HFFc6 (cell line): ENCODE data around the gene IMMP2L. TPM values are rescaled to one million over a fixed set of nuclear protein-coding genes. Genes with fewer than 3 reads are reported as not detected.
"Not testable (repeated sequence)": the region's sequence is repeated elsewhere in the genome, so short reads cannot be mapped to it uniquely, and the experiment has no call there.

Experiments
- DNase-seq: peaks from one replicate; pipeline ENCODE4 v3.0.0-alpha.2; 2018
- H3K27ac Mint-ChIP-seq: 2 replicates; pipeline ENCODE4 v1.8.0; 2020; ENCODE audit warnings: mild to moderate bottlenecking, mixed read lengths
- H3K27me3 Mint-ChIP-seq: 2 replicates; pipeline ENCODE4 v1.8.0; 2021; ENCODE audit warnings: mild to moderate bottlenecking, moderate library complexity, mixed read lengths; ENCODE audit not compliant: insufficient read depth
- H3K36me3 Mint-ChIP-seq: 2 replicates; pipeline ENCODE4 v1.8.0; 2021; ENCODE audit warnings: low read depth, mixed read lengths
- H3K4me1 Mint-ChIP-seq: 2 replicates; pipeline ENCODE4 v1.8.0; 2020; ENCODE audit warnings: low read depth, mixed read lengths
- H3K4me3 Mint-ChIP-seq: 2 replicates; pipeline ENCODE4 v1.8.0; 2020; ENCODE audit warnings: mild to moderate bottlenecking, moderate library complexity, mixed read lengths
- H3K9me3 Mint-ChIP-seq: 2 replicates; pipeline ENCODE4 v1.8.0; 2020; ENCODE audit warnings: mild to moderate bottlenecking, mixed read lengths
- total RNA-seq, 6 experiments: library from RNA; stranded (reverse); fragmentation: NEBNext Ultra II Directional; extraction: Animal tissue kit (Norgen Biotek cat#: 25700); gene quantifications; 2 replicates in 1 of 6; 3 replicates in 5 of 6; pipeline ENCODE4 v1.2.3, GENCODE V29; 2021
- TF ChIP-seq, protein P1 (sequence below): fragments of 200-600 bp; sonication (generic); IDR thresholded peaks from 2 replicates; pipeline ENCODE4 v1.5.0; 2021; ENCODE audit warnings: antibody characterized with exemption, mild to moderate bottlenecking

The IMMP2L gene
- total RNA-seq, 6 experiments from 2014 or later, result 7.2 to 13.6 (median 10.1) TPM

DNA sequence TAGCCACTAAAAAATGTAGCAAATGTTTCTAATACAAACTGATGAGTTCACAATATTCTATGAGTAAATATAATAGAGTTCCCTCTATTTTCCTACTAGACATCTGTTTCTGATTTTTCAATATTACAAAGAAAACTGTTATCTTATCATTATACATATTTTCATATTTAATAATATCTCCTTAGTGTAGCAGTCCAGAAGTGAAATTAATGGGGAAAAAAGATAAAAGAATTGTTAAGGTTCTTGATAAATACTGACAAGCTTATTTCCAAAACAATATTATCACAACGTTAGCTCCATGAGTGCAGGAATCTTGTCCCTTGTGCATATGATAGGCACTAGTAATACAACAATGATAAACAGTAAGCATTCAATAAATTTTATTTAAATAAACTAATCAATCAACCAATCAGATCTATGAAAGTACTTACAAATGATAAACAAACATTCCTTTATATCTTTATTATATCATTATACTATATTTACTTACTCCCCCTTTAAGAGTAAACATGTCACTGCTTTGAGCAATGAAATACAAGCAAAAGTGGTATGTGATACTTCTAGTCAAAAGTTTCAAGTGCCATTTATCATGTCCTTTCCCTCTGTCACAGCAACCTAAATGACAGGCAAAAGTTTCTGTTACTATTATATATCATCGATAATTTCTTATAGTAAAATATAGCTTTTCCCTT lies 103.1 kb downstream of the IMMP2L start:
- no peak overlapping the region for H3K4me3 Mint-ChIP-seq
- H3K9me3 Mint-ChIP-seq, result no peaks in the 10 kb centered on the region
- no peak overlapping the region for H3K27ac Mint-ChIP-seq
- no peaks in the 10 kb centered on the region for H3K36me3 Mint-ChIP-seq
- no peaks in the 10 kb centered on the region; the same call in 1 of the 2 replicates for H3K27me3 Mint-ChIP-seq
- TF ChIP-seq, protein P1, sequence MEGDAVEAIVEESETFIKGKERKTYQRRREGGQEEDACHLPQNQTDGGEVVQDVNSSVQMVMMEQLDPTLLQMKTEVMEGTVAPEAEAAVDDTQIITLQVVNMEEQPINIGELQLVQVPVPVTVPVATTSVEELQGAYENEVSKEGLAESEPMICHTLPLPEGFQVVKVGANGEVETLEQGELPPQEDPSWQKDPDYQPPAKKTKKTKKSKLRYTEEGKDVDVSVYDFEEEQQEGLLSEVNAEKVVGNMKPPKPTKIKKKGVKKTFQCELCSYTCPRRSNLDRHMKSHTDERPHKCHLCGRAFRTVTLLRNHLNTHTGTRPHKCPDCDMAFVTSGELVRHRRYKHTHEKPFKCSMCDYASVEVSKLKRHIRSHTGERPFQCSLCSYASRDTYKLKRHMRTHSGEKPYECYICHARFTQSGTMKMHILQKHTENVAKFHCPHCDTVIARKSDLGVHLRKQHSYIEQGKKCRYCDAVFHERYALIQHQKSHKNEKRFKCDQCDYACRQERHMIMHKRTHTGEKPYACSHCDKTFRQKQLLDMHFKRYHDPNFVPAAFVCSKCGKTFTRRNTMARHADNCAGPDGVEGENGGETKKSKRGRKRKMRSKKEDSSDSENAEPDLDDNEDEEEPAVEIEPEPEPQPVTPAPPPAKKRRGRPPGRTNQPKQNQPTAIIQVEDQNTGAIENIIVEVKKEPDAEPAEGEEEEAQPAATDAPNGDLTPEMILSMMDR, result no peak
- H3K4me1 Mint-ChIP-seq, result no peaks in the 10 kb centered on the region
- no peak for DNase-seq

DNA sequence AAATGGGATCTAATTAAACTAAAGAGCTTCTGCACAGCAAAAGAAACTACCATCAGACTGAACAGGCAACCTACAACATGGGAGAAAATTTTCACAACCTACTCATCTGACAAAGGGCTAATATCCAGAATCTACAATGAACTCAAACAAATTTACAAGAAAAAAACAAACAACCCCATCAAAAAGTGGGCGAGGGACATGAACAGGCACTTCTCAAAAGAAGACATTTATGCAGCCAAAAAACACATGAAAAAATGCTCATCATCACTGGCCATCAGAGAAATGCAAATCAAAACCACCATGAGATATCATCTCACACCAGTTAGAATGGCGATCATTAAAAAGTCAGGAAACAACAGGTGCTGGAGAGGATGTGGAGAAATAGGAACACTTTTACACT lies 111.6 kb downstream of the IMMP2L start:
- H3K9me3 Mint-ChIP-seq, H3K4me1 Mint-ChIP-seq, H3K27me3 Mint-ChIP-seq, H3K36me3 Mint-ChIP-seq, DNase-seq, H3K27ac Mint-ChIP-seq, H3K4me3 Mint-ChIP-seq: not testable (repeated sequence)

DNA sequence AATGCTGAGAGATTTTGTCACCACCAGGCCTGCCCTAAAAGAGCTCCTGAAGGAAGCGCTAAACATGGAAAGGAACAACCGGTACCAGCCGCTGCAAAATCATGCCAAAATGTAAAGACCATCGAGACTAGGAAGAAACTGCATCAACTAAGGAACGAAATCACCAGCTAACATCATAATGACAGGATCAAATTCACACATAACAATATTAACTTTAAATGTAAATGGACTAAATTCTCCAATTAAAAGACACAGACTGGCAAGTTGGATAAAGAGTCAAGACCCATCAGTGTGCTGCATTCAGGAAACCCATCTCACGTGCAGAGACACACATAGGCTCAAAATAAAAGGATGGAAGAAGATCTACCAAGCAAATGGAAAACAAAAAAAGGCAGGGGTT lies 114.8 kb downstream of the IMMP2L start:
- not testable (repeated sequence) for H3K9me3 Mint-ChIP-seq, H3K4me3 Mint-ChIP-seq, H3K36me3 Mint-ChIP-seq, H3K27me3 Mint-ChIP-seq, H3K27ac Mint-ChIP-seq, DNase-seq, H3K4me1 Mint-ChIP-seq

DNA sequence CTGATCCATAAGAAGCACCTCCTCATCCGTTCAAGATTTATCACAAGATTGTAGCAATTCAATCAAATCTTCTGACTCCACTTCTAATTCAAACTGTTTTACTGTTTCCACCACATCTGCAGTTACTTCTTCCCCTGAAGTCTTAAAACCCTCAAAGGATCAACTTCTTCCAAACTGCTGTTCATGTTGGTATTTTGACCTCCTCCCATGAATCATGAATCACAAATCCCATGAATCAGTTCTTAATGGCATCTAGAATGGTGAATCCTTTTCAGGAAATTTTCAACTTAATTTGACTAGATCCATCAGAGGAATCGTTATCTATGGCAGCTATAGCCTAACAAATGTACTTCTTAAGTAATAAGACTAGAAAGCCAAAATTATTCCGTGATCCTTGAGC lies 122.3 kb downstream of the IMMP2L start:
- H3K9me3 Mint-ChIP-seq, result no peaks in the 10 kb centered on the region; the same call in 1 of the 2 replicates
- H3K4me1 Mint-ChIP-seq, result peaks cover 30% of the 10 kb centered on the region
- H3K27ac Mint-ChIP-seq, result peak overlapping the region; percentile 50
- DNase-seq, result peak; percentile 29
- TF ChIP-seq, protein P1, result no peak
- H3K4me3 Mint-ChIP-seq, result peak overlapping the region; percentile 21; the same call in 1 of the 2 replicates
- H3K27me3 Mint-ChIP-seq, result no peaks in the 10 kb centered on the region
- 0 out of 2 replicates have a peak, but pooled peaks cover 5% of the 10 kb centered on the region for H3K36me3 Mint-ChIP-seq

DNA sequence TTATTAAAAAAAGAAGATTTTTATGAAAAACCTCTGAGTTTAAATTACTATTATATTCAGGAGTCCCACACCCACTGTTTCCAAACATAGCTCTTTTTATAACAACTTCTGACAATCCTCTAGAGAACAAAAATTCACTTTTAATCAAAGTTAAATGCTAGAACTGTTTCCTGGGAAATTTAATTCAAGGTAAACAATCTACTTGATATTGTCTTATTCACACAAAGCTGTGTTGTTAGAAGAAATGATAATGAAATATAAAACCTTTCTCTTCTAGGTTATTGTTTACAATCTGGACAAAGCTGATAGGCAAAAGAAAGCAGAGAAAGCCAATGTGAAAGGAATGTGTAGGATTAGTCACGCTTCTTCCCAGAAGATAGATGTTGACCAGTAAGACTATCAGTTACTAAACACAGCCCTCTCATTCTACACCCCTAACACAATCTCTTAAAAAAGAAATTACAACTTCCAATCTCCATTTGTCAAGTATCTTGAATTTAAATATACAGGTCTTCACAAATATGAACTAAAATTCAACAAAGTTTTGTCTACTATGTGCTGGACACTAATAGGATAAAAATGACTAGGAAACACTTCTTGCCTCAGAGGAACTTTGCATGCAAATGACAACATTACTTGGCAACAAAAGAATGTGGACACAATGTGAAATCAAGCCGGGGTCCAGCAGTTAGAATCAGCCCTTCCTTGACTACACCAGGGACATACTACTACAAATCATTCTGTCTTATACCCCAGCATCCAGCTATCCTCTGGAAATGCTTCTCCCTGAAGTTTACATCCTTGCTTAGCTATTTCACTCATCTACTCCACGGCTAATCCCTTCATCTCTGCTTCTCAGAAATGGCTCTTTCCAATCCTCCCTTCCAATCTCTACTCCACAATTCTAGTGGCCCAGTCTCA lies 123.7 kb downstream of the IMMP2L start:
- Mint-ChIP-seq H3K36me3 (peaks cover 10% of the 10 kb centered on the region; the same call in 1 of the 2 replicates), H3K4me1 (peaks cover 30% of the 10 kb centered on the region), H3K9me3 (no peaks in the 10 kb centered on the region; the same call in 1 of the 2 replicates), H3K27me3 (no peaks in the 10 kb centered on the region), H3K27ac (peak overlapping the region; percentile 72), H3K4me3 (peak overlapping the region; percentile 34)
- peak; percentile 54 for DNase-seq
- TF ChIP-seq, protein P1, result no peak

DNA sequence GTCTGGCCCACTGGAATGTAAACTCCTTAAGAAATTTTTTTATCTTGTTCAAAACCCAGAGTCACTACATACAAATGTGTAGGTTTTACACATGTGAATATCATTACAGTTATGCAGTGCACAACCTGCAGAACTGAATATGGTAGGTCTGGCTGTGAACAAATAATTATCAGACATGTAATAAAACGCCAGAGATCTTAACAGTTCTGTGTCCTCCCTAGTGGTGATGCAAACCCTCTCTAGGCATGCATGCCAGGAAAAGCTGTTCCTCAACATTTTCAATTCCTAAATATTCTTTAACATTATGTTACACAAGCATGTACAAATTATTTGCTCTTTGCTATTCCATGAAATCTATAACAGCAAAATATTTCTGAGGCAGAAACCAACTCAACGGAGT lies 124.6 kb downstream of the IMMP2L start:
- H3K4me1 Mint-ChIP-seq, result peaks cover 30% of the 10 kb centered on the region
- no peaks in the 10 kb centered on the region; the same call in 1 of the 2 replicates for H3K9me3 Mint-ChIP-seq
- TF ChIP-seq, protein P1, result no peak
- peak overlapping the region; percentile 17; the same call in 1 of the 2 replicates for H3K27ac Mint-ChIP-seq
- H3K4me3 Mint-ChIP-seq, result no peak overlapping the region
- no peak for DNase-seq
- peaks cover 19% of the 10 kb centered on the region; the same call in 1 of the 2 replicates for H3K36me3 Mint-ChIP-seq
- no peaks in the 10 kb centered on the region for H3K27me3 Mint-ChIP-seq
